ENCODE measurements around the gene GNAO1.

DNA sequence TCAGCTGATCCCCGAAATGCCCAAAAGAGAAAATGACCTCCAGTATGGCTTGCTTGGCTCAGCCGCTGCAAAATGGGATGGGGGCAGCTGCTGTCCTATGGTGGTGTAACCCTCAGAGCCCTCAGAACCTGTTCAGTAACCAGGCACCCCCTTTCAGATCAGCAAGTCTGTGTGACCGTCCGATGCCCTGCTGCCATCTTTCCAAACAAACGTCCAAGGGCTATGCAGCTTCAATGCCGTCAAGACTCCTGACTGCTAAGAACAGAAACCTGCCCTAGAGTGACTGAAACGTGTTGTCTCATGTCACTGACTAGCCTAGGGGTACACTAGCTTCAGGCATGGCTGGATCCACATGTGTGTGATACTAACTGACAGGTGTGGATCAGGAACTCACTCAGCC, 70.4 kb downstream of the GNAO1 start:
- TF ChIP-seq POLR2A (IDR thresholded peaks at IDR 0.05) (no peak), EP300 (IDR thresholded peaks at IDR 0.05) (no peak)
- TF ChIP-seq, protein P1, sequence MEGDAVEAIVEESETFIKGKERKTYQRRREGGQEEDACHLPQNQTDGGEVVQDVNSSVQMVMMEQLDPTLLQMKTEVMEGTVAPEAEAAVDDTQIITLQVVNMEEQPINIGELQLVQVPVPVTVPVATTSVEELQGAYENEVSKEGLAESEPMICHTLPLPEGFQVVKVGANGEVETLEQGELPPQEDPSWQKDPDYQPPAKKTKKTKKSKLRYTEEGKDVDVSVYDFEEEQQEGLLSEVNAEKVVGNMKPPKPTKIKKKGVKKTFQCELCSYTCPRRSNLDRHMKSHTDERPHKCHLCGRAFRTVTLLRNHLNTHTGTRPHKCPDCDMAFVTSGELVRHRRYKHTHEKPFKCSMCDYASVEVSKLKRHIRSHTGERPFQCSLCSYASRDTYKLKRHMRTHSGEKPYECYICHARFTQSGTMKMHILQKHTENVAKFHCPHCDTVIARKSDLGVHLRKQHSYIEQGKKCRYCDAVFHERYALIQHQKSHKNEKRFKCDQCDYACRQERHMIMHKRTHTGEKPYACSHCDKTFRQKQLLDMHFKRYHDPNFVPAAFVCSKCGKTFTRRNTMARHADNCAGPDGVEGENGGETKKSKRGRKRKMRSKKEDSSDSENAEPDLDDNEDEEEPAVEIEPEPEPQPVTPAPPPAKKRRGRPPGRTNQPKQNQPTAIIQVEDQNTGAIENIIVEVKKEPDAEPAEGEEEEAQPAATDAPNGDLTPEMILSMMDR (IDR thresholded peaks at IDR 0.05) = no peak
